HEK293 (cell line): Measurements from ENCODE around the gene SMARCD3.

Experiments used
- BCL11A ChIP-seq: fragments of 450-650 bp; formaldehyde crosslinking; IDR thresholded peaks from 2 replicates; pipeline ENCODE4 v1.5.1; 2016; ENCODE audit warnings: low read depth, missing biosample characterization, missing genetic modification characterization
- TCF7L2 ChIP-seq: IDR thresholded peaks from 2 replicates; pipeline ENCODE4 v1.6.1; 2011; ENCODE audit warnings: low read depth, mild to moderate bottlenecking, inconsistent platforms, low read length, moderate library complexity, borderline replicate concordance
- ZNF138 ChIP-seq: fragments of 450-650 bp; formaldehyde crosslinking; IDR thresholded peaks from 2 replicates; pipeline ENCODE4 v1.5.1; 2016; ENCODE audit warnings: missing biosample characterization, missing genetic modification characterization, borderline replicate concordance
- ZNF140 ChIP-seq: fragments of 450-650 bp; formaldehyde crosslinking; IDR thresholded peaks from 2 replicates; pipeline ENCODE4 v1.5.1; 2016; ENCODE audit warnings: missing biosample characterization, missing genetic modification characterization
- ZNF274 ChIP-seq, 2 experiments: fragments of 200-500 bp in 1 of 2; fragments of 450-650 bp in 1 of 2; sonication (Bioruptor generic) in 1 of 2; formaldehyde crosslinking in 1 of 2; IDR thresholded peaks; 2 replicates each; pipeline versions ENCODE4 v1.5.1 to v1.6.1; 2014 to 2016; ENCODE audit warnings: borderline replicate concordance in 1 of 2, inconsistent platforms in 1 of 2, low read length in 1 of 2, missing biosample characterization in 1 of 2, missing genetic modification characterization in 1 of 2
- ZNF549 ChIP-seq: fragments of 450-650 bp; IDR thresholded peaks from 2 replicates; pipeline ENCODE4 v1.5.1; 2018; ENCODE audit warnings: missing biosample characterization, missing genetic modification characterization, mild to moderate bottlenecking, inconsistent platforms, moderate library complexity
- TF ChIP-seq, protein P1 (sequence below): fragments of 450-650 bp; formaldehyde crosslinking; IDR thresholded peaks from 2 replicates; pipeline ENCODE4 v1.5.1; 2016; ENCODE audit warnings: missing biosample characterization, missing genetic modification characterization
- TF ChIP-seq, protein P2 (sequence below): fragments of 450-650 bp; formaldehyde crosslinking; optimal IDR thresholded peaks from 2 replicates; pipeline ENCODE3; 2016; ENCODE audit warnings: missing biosample characterization, mild to moderate bottlenecking, missing genetic modification characterization

GRCh38 chr7:151261529-151261928 lies 13.0 kb upstream of the SMARCD3 start:
- TF ChIP-seq ZNF140 (tag by site-specific recombination) (no peak), ZNF549 (tag by site-specific recombination) (no peak), BCL11A (tag by site-specific recombination) (no peak), ZNF274 (IDR thresholded peaks at IDR 0.05; ENCODE audit: low read length) (no peak), ZNF274 (tag by site-specific recombination; IDR thresholded peaks at IDR 0.05; ENCODE audit: borderline replicate concordance) (no peak), TCF7L2 (no peak), ZNF138 (tag by site-specific recombination) (no peak)
- TF ChIP-seq, protein P1, sequence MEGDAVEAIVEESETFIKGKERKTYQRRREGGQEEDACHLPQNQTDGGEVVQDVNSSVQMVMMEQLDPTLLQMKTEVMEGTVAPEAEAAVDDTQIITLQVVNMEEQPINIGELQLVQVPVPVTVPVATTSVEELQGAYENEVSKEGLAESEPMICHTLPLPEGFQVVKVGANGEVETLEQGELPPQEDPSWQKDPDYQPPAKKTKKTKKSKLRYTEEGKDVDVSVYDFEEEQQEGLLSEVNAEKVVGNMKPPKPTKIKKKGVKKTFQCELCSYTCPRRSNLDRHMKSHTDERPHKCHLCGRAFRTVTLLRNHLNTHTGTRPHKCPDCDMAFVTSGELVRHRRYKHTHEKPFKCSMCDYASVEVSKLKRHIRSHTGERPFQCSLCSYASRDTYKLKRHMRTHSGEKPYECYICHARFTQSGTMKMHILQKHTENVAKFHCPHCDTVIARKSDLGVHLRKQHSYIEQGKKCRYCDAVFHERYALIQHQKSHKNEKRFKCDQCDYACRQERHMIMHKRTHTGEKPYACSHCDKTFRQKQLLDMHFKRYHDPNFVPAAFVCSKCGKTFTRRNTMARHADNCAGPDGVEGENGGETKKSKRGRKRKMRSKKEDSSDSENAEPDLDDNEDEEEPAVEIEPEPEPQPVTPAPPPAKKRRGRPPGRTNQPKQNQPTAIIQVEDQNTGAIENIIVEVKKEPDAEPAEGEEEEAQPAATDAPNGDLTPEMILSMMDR, result no peak
- TF ChIP-seq, protein P2, sequence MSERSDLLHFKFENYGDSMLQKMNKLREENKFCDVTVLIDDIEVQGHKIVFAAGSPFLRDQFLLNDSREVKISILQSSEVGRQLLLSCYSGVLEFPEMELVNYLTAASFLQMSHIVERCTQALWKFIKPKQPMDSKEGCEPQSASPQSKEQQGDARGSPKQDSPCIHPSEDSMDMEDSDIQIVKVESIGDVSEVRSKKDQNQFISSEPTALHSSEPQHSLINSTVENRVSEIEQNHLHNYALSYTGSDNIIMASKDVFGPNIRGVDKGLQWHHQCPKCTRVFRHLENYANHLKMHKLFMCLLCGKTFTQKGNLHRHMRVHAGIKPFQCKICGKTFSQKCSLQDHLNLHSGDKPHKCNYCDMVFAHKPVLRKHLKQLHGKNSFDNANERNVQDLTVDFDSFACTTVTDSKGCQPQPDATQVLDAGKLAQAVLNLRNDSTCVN (tag by site-specific recombination), result no peak
